CD14-positive monocyte (primary cell): Measurements from ENCODE around the gene SLC66A1. TPM values are rescaled to one million over a fixed set of nuclear protein-coding genes. Genes with fewer than 3 reads are reported as not detected.
A peak's percentile ranks its signal among the peaks of the same experiment; 100 is the strongest.

Experiments
- DNase-seq, 3 donors: peaks; one replicate each; pipeline ENCODE4 v3.0.0-alpha.2; 2011 to 2022
- H2AFZ ChIP-seq: 2 replicates; pipeline ENCODE4 v1.6.0; 2012; ENCODE audit warnings: mild to moderate bottlenecking, low read depth, low read length, inconsistent platforms; ENCODE audit not compliant: insufficient read depth, poor library complexity, severe bottlenecking
- H3K27ac ChIP-seq, 2 donors: 1 replicate in 1 of 2; 2 replicates in 1 of 2; pipeline ENCODE4 v1.5.1; 2012 to 2013; ENCODE audit warnings: low read length in 2 of 2, control low read depth in 1 of 2, inconsistent platforms in 1 of 2, low read depth in 1 of 2, mild to moderate bottlenecking in 1 of 2
- H3K27me3 ChIP-seq, 2 donors: one replicate each; pipeline versions ENCODE4 v1.6.0 to v1.6.1; 2011 to 2013; ENCODE audit warnings: low read length in 2 of 2; ENCODE audit not compliant: control insufficient read depth in 2 of 2, insufficient read depth in 2 of 2
- H3K36me3 ChIP-seq, 2 donors: replicated peaks in 1 of 2; 1 replicate in 1 of 2; 2 replicates in 1 of 2; pipeline versions ENCODE4 v1.5.1 to v1.6.1; 2012 to 2013; ENCODE audit warnings: low read length in 2 of 2, control low read depth in 1 of 2, inconsistent platforms in 1 of 2, mild to moderate bottlenecking in 1 of 2; ENCODE audit not compliant: insufficient read depth in 2 of 2, control insufficient read depth in 1 of 2
- H3K4me1 ChIP-seq, 2 donors: 1 replicate in 1 of 2; 2 replicates in 1 of 2; pipeline versions ENCODE4 v1.5.1 to v1.6.1; 2012 to 2013; ENCODE audit warnings: low read length in 2 of 2, control low read depth in 1 of 2, inconsistent platforms in 1 of 2, mild to moderate bottlenecking in 1 of 2, moderate library complexity in 1 of 2; ENCODE audit not compliant: insufficient read depth in 2 of 2, control insufficient read depth in 1 of 2
- H3K4me2 ChIP-seq: replicated peaks from 2 replicates; pipeline ENCODE3; 2012; ENCODE audit warnings: low read length, moderate library complexity, mild to moderate bottlenecking; ENCODE audit not compliant: poor library complexity, severe bottlenecking; ENCODE audit errors: extremely low read depth
- H3K4me3 ChIP-seq, 3 experiments: fragments of 200-600 bp in 1 of 3; sonication (generic) in 1 of 3; replicated peaks in 1 of 3; 1 replicate in 2 of 3; 2 replicates in 1 of 3; pipeline ENCODE4 v1.5.1; 2011 to 2013; ENCODE audit warnings: low read length in 3 of 3, mild to moderate bottlenecking in 3 of 3, control low read depth in 2 of 3, low read depth in 2 of 3, inconsistent platforms in 1 of 3, moderate library complexity in 1 of 3
- H3K79me2 ChIP-seq: 2 replicates; pipeline ENCODE4 v1.6.0; 2012; ENCODE audit warnings: mild to moderate bottlenecking, control low read depth, inconsistent platforms, low read length, moderate library complexity; ENCODE audit not compliant: insufficient read depth
- H3K9ac ChIP-seq: 2 replicates; pipeline ENCODE4 v1.6.0; 2017; ENCODE audit warnings: low read length, mild to moderate bottlenecking; ENCODE audit not compliant: insufficient read depth, poor library complexity, severe bottlenecking
- H3K9me3 ChIP-seq, 2 donors: replicated peaks in 1 of 2; 1 replicate in 1 of 2; 2 replicates in 1 of 2; pipeline versions ENCODE4 v1.5.1 to v1.6.1; 2012 to 2013; ENCODE audit warnings: low read length in 2 of 2, control low read depth in 1 of 2; ENCODE audit not compliant: control insufficient read depth in 1 of 2, insufficient read depth in 1 of 2
- H4K20me1 ChIP-seq: 2 replicates; pipeline ENCODE4 v1.6.0; 2012; ENCODE audit warnings: mild to moderate bottlenecking, low read length, control low read depth, moderate library complexity; ENCODE audit not compliant: insufficient read depth
- H3K27ac Mint-ChIP-seq, 7 donors: one replicate each; pipeline ENCODE4 v1.8.0; 2020; ENCODE audit warnings: mild to moderate bottlenecking in 7 of 7, mixed read lengths in 7 of 7, moderate library complexity in 6 of 7, inconsistent platforms in 2 of 7
- H3K27me3 Mint-ChIP-seq, 3 donors: one replicate each; pipeline ENCODE4 v1.8.0; 2021 to 2022; ENCODE audit warnings: low read depth in 3 of 3, mild to moderate bottlenecking in 3 of 3, mixed read lengths in 3 of 3, moderate library complexity in 3 of 3, inconsistent platforms in 1 of 3
- H3K36me3 Mint-ChIP-seq, 2 donors: one replicate each; pipeline ENCODE4 v1.8.0; 2020; ENCODE audit warnings: mixed read lengths in 2 of 2, inconsistent platforms in 1 of 2, mild to moderate bottlenecking in 1 of 2
- H3K4me1 Mint-ChIP-seq: one replicate; pipeline ENCODE4 v1.8.0; 2020; ENCODE audit warnings: mild to moderate bottlenecking, mixed read lengths
- H3K4me3 Mint-ChIP-seq, 2 donors: one replicate each; pipeline ENCODE4 v1.8.0; 2020; ENCODE audit warnings: mild to moderate bottlenecking in 2 of 2, mixed read lengths in 2 of 2, moderate library complexity in 1 of 2
- H3K9me3 Mint-ChIP-seq, 7 donors: one replicate each; pipeline ENCODE4 v1.8.0; 2020 to 2022; ENCODE audit warnings: mixed read lengths in 7 of 7, mild to moderate bottlenecking in 6 of 7, moderate library complexity in 6 of 7, inconsistent platforms in 2 of 7
- WGBS: methylation state at CpG from one replicate; pipeline ENCODE4 v1.1.5; 2013; ENCODE audit warnings: missing lambda C conversion rate; ENCODE audit not compliant: insufficient coverage; 5-methylcytosine and 5-hydroxymethylcytosine counted together
- intact Hi-C, 2 donors: fragments of 100-400 bp; cut with micrococcal nuclease; formaldehyde crosslinking; loops; one replicate each; pipeline versions ENCODE4 v1.15.0 to v1.15.1; 2023
- polyA plus RNA-seq, 3 donors: library from polyadenylated mRNA; depleted of rRNA in 1 of 3; unstranded in 2 of 3; stranded (reverse) in 1 of 3; fragments of 300-500 nt in 2 of 3; fragments of >200 nt in 1 of 3; fragmentation: Illumina TruSeq in 2 of 3; gene quantifications; 1 replicate in 2 of 3; 2 replicates in 1 of 3; pipeline ENCODE4 v1.2.3, GENCODE V29; 2012 to 2021
- TF ChIP-seq, protein P1 (sequence below): fragments of 200-600 bp; IDR thresholded peaks from one replicate; pipeline ENCODE4 v1.8.0; 2022; ENCODE audit warnings: antibody characterized with exemption, mild to moderate bottlenecking

The SLC66A1 gene
- polyA plus RNA-seq, 3 donors = 9.1 to 21.1 (median 9.7) TPM

DNA sequence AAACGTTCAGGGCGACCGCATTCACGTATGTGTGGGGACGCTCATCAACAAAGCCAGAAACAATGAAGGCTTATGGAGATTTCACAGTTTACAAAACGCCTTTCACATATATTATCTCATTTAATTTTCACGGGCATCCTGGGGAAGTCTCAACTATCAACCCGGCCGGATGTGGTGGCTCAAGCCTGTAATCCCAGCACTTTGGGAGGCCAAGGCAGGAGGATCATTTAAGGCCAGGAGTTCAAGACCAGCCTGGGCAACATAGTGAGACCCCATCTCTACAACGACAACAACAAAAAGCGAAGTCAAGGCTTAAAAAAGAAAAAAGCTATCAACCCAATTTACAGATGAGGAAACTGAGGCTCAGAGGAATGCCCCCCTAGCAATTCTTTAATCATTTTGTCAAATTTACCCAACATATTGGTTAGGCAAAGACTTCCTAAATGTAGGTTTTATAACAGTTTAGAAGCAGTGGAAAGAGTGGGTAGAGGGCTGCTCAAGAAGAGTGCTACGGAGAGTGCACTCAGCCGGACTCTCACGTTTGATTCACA, 28.3 kb downstream of the SLC66A1 start:
- DNase-seq = no peak
- Histone ChIP-seq H3K4me3 (no peak overlapping the region), H3K4me2 (no peak overlapping the region), H3K9me3 (no peaks in the 10 kb centered on the region), H3K9ac (no peak overlapping the region), H3K79me2 (no peaks in the 10 kb centered on the region), H4K20me1 (peaks cover 70% of the 10 kb centered on the region), H3K36me3 (peaks cover 57 to 80% of the 10 kb centered on the region in 2 donors), H3K27ac (no peak overlapping the region), H3K4me1 (peaks cover under 1 to 2% of the 10 kb centered on the region in 2 donors), H3K27me3 (no peaks in the 10 kb centered on the region), H2AFZ (no peak overlapping the region)
- Mint-ChIP-seq H3K27me3 (no peaks in the 10 kb centered on the region), H3K27ac (peak overlapping the region in 2 of 7 donors; percentile 56 to 68), H3K4me3 (no peak overlapping the region), H3K4me1 (no peaks in the 10 kb centered on the region), H3K36me3 (peaks cover 67 to 88% of the 10 kb centered on the region in 2 donors), H3K9me3 (peaks cover 0 to 3% (median 0%) of the 10 kb centered on the region in 7 donors)
- TF ChIP-seq, protein P1, sequence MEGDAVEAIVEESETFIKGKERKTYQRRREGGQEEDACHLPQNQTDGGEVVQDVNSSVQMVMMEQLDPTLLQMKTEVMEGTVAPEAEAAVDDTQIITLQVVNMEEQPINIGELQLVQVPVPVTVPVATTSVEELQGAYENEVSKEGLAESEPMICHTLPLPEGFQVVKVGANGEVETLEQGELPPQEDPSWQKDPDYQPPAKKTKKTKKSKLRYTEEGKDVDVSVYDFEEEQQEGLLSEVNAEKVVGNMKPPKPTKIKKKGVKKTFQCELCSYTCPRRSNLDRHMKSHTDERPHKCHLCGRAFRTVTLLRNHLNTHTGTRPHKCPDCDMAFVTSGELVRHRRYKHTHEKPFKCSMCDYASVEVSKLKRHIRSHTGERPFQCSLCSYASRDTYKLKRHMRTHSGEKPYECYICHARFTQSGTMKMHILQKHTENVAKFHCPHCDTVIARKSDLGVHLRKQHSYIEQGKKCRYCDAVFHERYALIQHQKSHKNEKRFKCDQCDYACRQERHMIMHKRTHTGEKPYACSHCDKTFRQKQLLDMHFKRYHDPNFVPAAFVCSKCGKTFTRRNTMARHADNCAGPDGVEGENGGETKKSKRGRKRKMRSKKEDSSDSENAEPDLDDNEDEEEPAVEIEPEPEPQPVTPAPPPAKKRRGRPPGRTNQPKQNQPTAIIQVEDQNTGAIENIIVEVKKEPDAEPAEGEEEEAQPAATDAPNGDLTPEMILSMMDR = no peak
- intact Hi-C loops = loop anchor here in 1 of 2 donors (10.0 kb wide), 1 partner anchor 314 kb away; no protein-coding TSS in a partner anchor
- WGBS = 92% methylated on average over 7 of the region's 14 CpGs

DNA sequence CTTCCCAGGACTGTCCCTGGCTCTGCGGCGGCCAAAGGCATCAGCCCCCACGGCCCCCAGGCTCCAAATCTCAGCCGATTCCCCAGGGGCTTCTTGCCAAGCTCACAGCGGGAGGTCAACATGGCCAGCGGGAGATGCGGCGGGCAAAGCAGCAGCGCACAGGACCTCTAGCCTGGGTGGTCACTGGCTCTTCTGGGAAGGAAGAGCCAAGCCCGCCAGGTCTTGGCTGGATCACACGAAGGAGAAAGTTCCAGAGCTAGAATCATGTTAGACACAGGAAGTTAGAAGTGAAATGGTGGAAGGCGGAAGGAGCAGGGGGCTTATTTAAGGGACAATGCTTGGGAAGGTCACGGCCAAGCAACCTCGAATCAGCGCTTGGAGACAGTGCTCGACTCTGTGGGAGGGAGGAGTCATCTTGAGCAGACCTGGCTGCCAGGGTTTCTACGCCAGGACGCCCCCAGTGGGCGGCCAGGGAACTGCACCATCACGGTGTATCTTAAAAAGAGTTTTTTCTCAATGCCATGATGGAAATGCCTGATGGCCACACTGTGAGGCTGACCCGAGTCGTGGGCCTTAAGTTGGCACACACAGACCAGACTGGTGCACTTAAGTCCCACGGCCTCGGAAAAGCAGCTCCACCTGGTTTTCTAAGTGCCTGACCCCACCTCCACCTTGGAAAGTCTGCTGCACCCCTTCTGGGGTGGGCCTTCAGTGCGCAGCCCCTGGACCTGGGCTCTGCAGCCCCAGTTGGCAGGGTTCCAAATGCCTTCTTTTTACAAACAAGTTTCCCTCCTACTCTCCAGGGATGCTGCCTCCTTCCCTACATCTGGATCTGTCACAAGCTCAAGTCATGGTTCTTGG, 29.3 kb downstream of the SLC66A1 start:
- H3K36me3 Mint-ChIP-seq = peaks cover 72 to 90% of the 10 kb centered on the region in 2 donors
- Histone ChIP-seq H3K4me2 (no peak overlapping the region), H4K20me1 (peaks cover 69% of the 10 kb centered on the region), H3K27me3 (no peaks in the 10 kb centered on the region), H3K9me3 (no peaks in the 10 kb centered on the region), H3K79me2 (no peaks in the 10 kb centered on the region), H3K9ac (no peak overlapping the region), H3K27ac (no peak overlapping the region), H3K4me1 (peaks cover 8 to 11% of the 10 kb centered on the region in 2 donors), H2AFZ (no peak overlapping the region), H3K4me3 (no peak overlapping the region), H3K36me3 (peaks cover 60 to 82% of the 10 kb centered on the region in 2 donors)
- WGBS = 72% methylated on average over 23 of the region's 25 CpGs
- H3K27me3 Mint-ChIP-seq = no peaks in the 10 kb centered on the region
- peaks cover 9% of the 10 kb centered on the region for H3K4me1 Mint-ChIP-seq
- H3K4me3 Mint-ChIP-seq = no peak overlapping the region
- peak overlapping the region in 5 of 7 donors; percentile 7 to 82 (median 66) for H3K27ac Mint-ChIP-seq
- intact Hi-C loops = loop anchor here in 1 of 2 donors (10.0 kb wide), 1 partner anchor 313 kb away; no protein-coding TSS in a partner anchor
- peak; percentile 51 to 60 (median 58) for DNase-seq
- H3K9me3 Mint-ChIP-seq = peaks cover 0 to 2% (median 0%) of the 10 kb centered on the region in 7 donors
- TF ChIP-seq, protein P1 = peak; percentile 99
